ENCODE measurements around the gene SLC12A8.

The SLC12A8 gene

GRCh38 chr3:125206934-125207333, 5.6 kb downstream of the SLC12A8 start:
- no peaks in the 10 kb centered on the region for H3K4me1 Mint-ChIP-seq (ENCODE audit: low read depth)
- peaks cover 69% of the 10 kb centered on the region for H3K27me3 Mint-ChIP-seq (ENCODE audit: low read depth)
- no peak overlapping the region for H3K4me3 Mint-ChIP-seq
- H3K9me3 Mint-ChIP-seq: no peaks in the 10 kb centered on the region
- no peak overlapping the region for H3K27ac Mint-ChIP-seq
- no peaks in the 10 kb centered on the region for H3K36me3 Mint-ChIP-seq (ENCODE audit: low read depth)

GRCh38 chr3:125203731-125204130, 8.8 kb downstream of the SLC12A8 start:
- peaks cover 45% of the 10 kb centered on the region for H3K27me3 Mint-ChIP-seq (ENCODE audit: low read depth)
- no peak overlapping the region for H3K4me3 Mint-ChIP-seq
- H3K36me3 Mint-ChIP-seq (ENCODE audit: low read depth): no peaks in the 10 kb centered on the region
- H3K9me3 Mint-ChIP-seq: no peaks in the 10 kb centered on the region
- H3K4me1 Mint-ChIP-seq (ENCODE audit: low read depth): peaks cover 1% of the 10 kb centered on the region
- H3K27ac Mint-ChIP-seq: no peak overlapping the region

- no peaks in the 10 kb centered on the region for H3K36me3 Mint-ChIP-seq (ENCODE audit: low read depth)
- H3K9me3 Mint-ChIP-seq: no peaks in the 10 kb centered on the region
- H3K4me1 Mint-ChIP-seq (ENCODE audit: low read depth): peaks cover 1% of the 10 kb centered on the region
- peaks cover 51% of the 10 kb centered on the region for H3K27me3 Mint-ChIP-seq (ENCODE audit: low read depth)
- no peak overlapping the region for H3K27ac Mint-ChIP-seq
- H3K4me3 Mint-ChIP-seq: no peak overlapping the region
Observed at GRCh38 chr3:125202197-125202596, 10.4 kb downstream of the SLC12A8 start.

- no peak overlapping the region for H3K27ac Mint-ChIP-seq
- no peak overlapping the region for H3K4me3 Mint-ChIP-seq
- H3K9me3 Mint-ChIP-seq: no peaks in the 10 kb centered on the region
- H3K27me3 Mint-ChIP-seq (ENCODE audit: low read depth): peaks cover 48% of the 10 kb centered on the region
- no peaks in the 10 kb centered on the region for H3K36me3 Mint-ChIP-seq (ENCODE audit: low read depth)
- peaks cover 1% of the 10 kb centered on the region for H3K4me1 Mint-ChIP-seq (ENCODE audit: low read depth)
Observed at GRCh38 chr3:125200731-125201139, 11.8 kb downstream of the SLC12A8 start.

GRCh38 chr3:125194849-125195601, 17.5 kb downstream of the SLC12A8 start:
- no peak overlapping the region for H3K27ac Mint-ChIP-seq
- peaks cover 48% of the 10 kb centered on the region for H3K27me3 Mint-ChIP-seq (ENCODE audit: low read depth)

GRCh38 chr3:125194061-125194848, 18.3 kb downstream of the SLC12A8 start:
- H3K4me3 Mint-ChIP-seq: no peak overlapping the region
- H3K27ac Mint-ChIP-seq: no peak overlapping the region
- no peaks in the 10 kb centered on the region for H3K4me1 Mint-ChIP-seq (ENCODE audit: low read depth)
- H3K9me3 Mint-ChIP-seq: no peaks in the 10 kb centered on the region
- H3K36me3 Mint-ChIP-seq (ENCODE audit: low read depth): no peaks in the 10 kb centered on the region
- H3K27me3 Mint-ChIP-seq (ENCODE audit: low read depth): peaks cover 44% of the 10 kb centered on the region

More at GRCh38 chr3:125194849-125195601, 17.5 kb downstream of the SLC12A8 start:
- no peaks in the 10 kb centered on the region for H3K4me1 Mint-ChIP-seq (ENCODE audit: low read depth)
- no peaks in the 10 kb centered on the region for H3K9me3 Mint-ChIP-seq
- H3K4me3 Mint-ChIP-seq: no peak overlapping the region
- H3K36me3 Mint-ChIP-seq (ENCODE audit: low read depth): no peaks in the 10 kb centered on the region

- Mint-ChIP-seq H3K27ac (no peak overlapping the region), H3K36me3 (ENCODE audit: low read depth) (no peaks in the 10 kb centered on the region), H3K27me3 (ENCODE audit: low read depth) (peaks cover 37% of the 10 kb centered on the region), H3K4me1 (ENCODE audit: low read depth) (no peaks in the 10 kb centered on the region), H3K9me3 (no peaks in the 10 kb centered on the region), H3K4me3 (no peak overlapping the region)
Observed at GRCh38 chr3:125192190-125193035, 20.1 kb downstream of the SLC12A8 start.

GRCh38 chr3:125191730-125192129, 20.8 kb downstream of the SLC12A8 start:
- no peak overlapping the region for H3K27ac Mint-ChIP-seq
- peaks cover 32% of the 10 kb centered on the region for H3K27me3 Mint-ChIP-seq (ENCODE audit: low read depth)

GRCh38 chr3:125191256-125191655, 21.3 kb downstream of the SLC12A8 start:
- no peak overlapping the region for H3K27ac Mint-ChIP-seq
- no peaks in the 10 kb centered on the region for H3K36me3 Mint-ChIP-seq (ENCODE audit: low read depth)
- peaks cover 30% of the 10 kb centered on the region for H3K27me3 Mint-ChIP-seq (ENCODE audit: low read depth)
- no peak overlapping the region for H3K4me3 Mint-ChIP-seq
- no peaks in the 10 kb centered on the region for H3K4me1 Mint-ChIP-seq (ENCODE audit: low read depth)
- H3K9me3 Mint-ChIP-seq: no peaks in the 10 kb centered on the region

More at GRCh38 chr3:125191730-125192129, 20.8 kb downstream of the SLC12A8 start:
- Mint-ChIP-seq H3K36me3 (ENCODE audit: low read depth) (no peaks in the 10 kb centered on the region), H3K4me1 (ENCODE audit: low read depth) (no peaks in the 10 kb centered on the region), H3K4me3 (no peak overlapping the region), H3K9me3 (no peaks in the 10 kb centered on the region)

GRCh38 chr3:125190786-125191185, 21.8 kb downstream of the SLC12A8 start:
- peaks cover 32% of the 10 kb centered on the region for H3K27me3 Mint-ChIP-seq (ENCODE audit: low read depth)
- no peak overlapping the region for H3K27ac Mint-ChIP-seq
- no peaks in the 10 kb centered on the region for H3K9me3 Mint-ChIP-seq
- H3K4me3 Mint-ChIP-seq: no peak overlapping the region
- H3K4me1 Mint-ChIP-seq (ENCODE audit: low read depth): no peaks in the 10 kb centered on the region
- H3K36me3 Mint-ChIP-seq (ENCODE audit: low read depth): no peaks in the 10 kb centered on the region

GRCh38 chr3:125189378-125190165, 23.0 kb downstream of the SLC12A8 start:
- Mint-ChIP-seq H3K36me3 (ENCODE audit: low read depth) (no peaks in the 10 kb centered on the region), H3K27ac (no peak overlapping the region), H3K4me1 (ENCODE audit: low read depth) (no peaks in the 10 kb centered on the region), H3K4me3 (no peak overlapping the region), H3K27me3 (ENCODE audit: low read depth) (peaks cover 31% of the 10 kb centered on the region), H3K9me3 (no peaks in the 10 kb centered on the region)

GRCh38 chr3:125188955-125189354, 23.6 kb downstream of the SLC12A8 start:
- H3K27ac Mint-ChIP-seq: no peak overlapping the region
- H3K36me3 Mint-ChIP-seq (ENCODE audit: low read depth): no peaks in the 10 kb centered on the region
- H3K4me3 Mint-ChIP-seq: no peak overlapping the region

GRCh38 chr3:125187599-125187910, 25.0 kb downstream of the SLC12A8 start:
- H3K4me1 Mint-ChIP-seq (ENCODE audit: low read depth): no peaks in the 10 kb centered on the region
- H3K27me3 Mint-ChIP-seq (ENCODE audit: low read depth): peaks cover 17% of the 10 kb centered on the region
- no peaks in the 10 kb centered on the region for H3K9me3 Mint-ChIP-seq
- H3K27ac Mint-ChIP-seq: no peak overlapping the region
- H3K36me3 Mint-ChIP-seq (ENCODE audit: low read depth): no peaks in the 10 kb centered on the region
- H3K4me3 Mint-ChIP-seq: no peak overlapping the region

More at GRCh38 chr3:125188955-125189354, 23.6 kb downstream of the SLC12A8 start:
- peaks cover 28% of the 10 kb centered on the region for H3K27me3 Mint-ChIP-seq (ENCODE audit: low read depth)
- no peaks in the 10 kb centered on the region for H3K9me3 Mint-ChIP-seq
- no peaks in the 10 kb centered on the region for H3K4me1 Mint-ChIP-seq (ENCODE audit: low read depth)

Measured in T-helper 1 cell treated with Interleukin-12 subunit alpha and Interleukin-12 subunit beta and Interleukin-4 antibody, amounts not matched to agents 30 μg/mL and 1 μg/mL, for 36 hours (primary cell).